Mesenchymal stem cell (in vitro differentiated cells and primary cell): ENCODE data around the gene USP25.

Source experiments
- DNase-seq: peaks from one replicate; pipeline ENCODE4 v3.0.0-alpha.2; 2013
- H2AFZ ChIP-seq: one replicate; pipeline ENCODE4 v1.6.1; 2013; ENCODE audit warnings: low read depth, mild to moderate bottlenecking, control low read depth, inconsistent platforms, low read length, moderate library complexity
- H2AK5ac ChIP-seq: 2 replicates; pipeline ENCODE4 v1.6.1; 2013; ENCODE audit warnings: low read length, moderate library complexity, mild to moderate bottlenecking, inconsistent platforms; ENCODE audit not compliant: severe bottlenecking
- H2BK120ac ChIP-seq: one replicate; pipeline ENCODE4 v1.6.1; 2013; ENCODE audit warnings: low read depth, mild to moderate bottlenecking, inconsistent platforms, low read length, moderate library complexity
- H2BK12ac ChIP-seq, 2 experiments: one replicate each; pipeline ENCODE4 v1.6.1; 2013; ENCODE audit warnings: inconsistent platforms in 2 of 2, low read length in 2 of 2, mild to moderate bottlenecking in 2 of 2, moderate library complexity in 2 of 2, control low read depth in 1 of 2
- H2BK15ac ChIP-seq: one replicate; pipeline ENCODE4 v1.6.1; 2013; ENCODE audit warnings: mild to moderate bottlenecking, low read depth, inconsistent platforms; ENCODE audit not compliant: poor library complexity, severe bottlenecking
- H2BK5ac ChIP-seq: 2 replicates; pipeline ENCODE4 v1.6.1; 2013; ENCODE audit warnings: low read depth, mild to moderate bottlenecking, low read length, control low read depth, inconsistent platforms; ENCODE audit not compliant: poor library complexity, severe bottlenecking
- H3K14ac ChIP-seq, 2 experiments: one replicate each; pipeline ENCODE4 v1.6.1; 2013; ENCODE audit warnings: inconsistent platforms in 2 of 2, low read length in 2 of 2, control low read depth in 1 of 2, mild to moderate bottlenecking in 1 of 2, moderate library complexity in 1 of 2
- H3K18ac ChIP-seq, 2 experiments: one replicate each; pipeline ENCODE4 v1.6.1; 2013; ENCODE audit warnings: inconsistent platforms in 2 of 2, low read length in 2 of 2, control low read depth in 1 of 2, low read depth in 1 of 2, mild to moderate bottlenecking in 1 of 2
- H3K23ac ChIP-seq, 2 experiments: one replicate each; pipeline ENCODE4 v1.6.1; 2013; ENCODE audit warnings: inconsistent platforms in 2 of 2, low read length in 2 of 2, mild to moderate bottlenecking in 2 of 2, moderate library complexity in 2 of 2, control low read depth in 1 of 2
- H3K27ac ChIP-seq: 2 replicates; pipeline ENCODE4 v1.5.1; 2013; ENCODE audit warnings: mild to moderate bottlenecking, moderate library complexity, low read length, control low read depth, inconsistent platforms; ENCODE audit not compliant: poor library complexity, severe bottlenecking
- H3K27me3 ChIP-seq, 2 experiments: 2 replicates each; pipeline versions ENCODE4 v1.6.1 to v1.7.0; 2013; ENCODE audit warnings: low read length in 2 of 2, mild to moderate bottlenecking in 2 of 2, moderate library complexity in 2 of 2, control low read depth in 1 of 2, inconsistent platforms in 1 of 2; ENCODE audit not compliant: control insufficient read depth in 1 of 2, insufficient read depth in 1 of 2
- H3K36me3 ChIP-seq, 2 experiments: 2 replicates each; pipeline versions ENCODE4 v1.6.1 to v1.7.0; 2013; ENCODE audit warnings: low read length in 2 of 2, control low read depth in 1 of 2, inconsistent platforms in 1 of 2, low read depth in 1 of 2, mild to moderate bottlenecking in 1 of 2; ENCODE audit not compliant: insufficient read depth in 2 of 2, control insufficient read depth in 1 of 2
- H3K4ac ChIP-seq, 2 experiments: one replicate each; pipeline ENCODE4 v1.6.1; 2013; ENCODE audit warnings: inconsistent platforms in 2 of 2, low read length in 2 of 2, mild to moderate bottlenecking in 2 of 2, moderate library complexity in 2 of 2, control low read depth in 1 of 2, low read depth in 1 of 2
- H3K4me1 ChIP-seq: 2 replicates; pipeline ENCODE4 v1.6.1; 2013; ENCODE audit warnings: low read depth, low read length, control low read depth; ENCODE audit not compliant: control insufficient read depth, insufficient read depth
- H3K4me2 ChIP-seq: 2 replicates; pipeline ENCODE4 v1.6.1; 2013; ENCODE audit warnings: low read length, mild to moderate bottlenecking, inconsistent platforms; ENCODE audit not compliant: poor library complexity, severe bottlenecking
- H3K4me3 ChIP-seq, 2 experiments: 2 replicates each; pipeline versions ENCODE4 v1.5.1 to v1.7.0; 2013; ENCODE audit warnings: low read length in 2 of 2, mild to moderate bottlenecking in 2 of 2, control low read depth in 1 of 2, low read depth in 1 of 2; ENCODE audit not compliant: insufficient read depth in 1 of 2
- H3K79me1 ChIP-seq: replicated peaks from 2 replicates; pipeline ENCODE4 v1.6.1; 2013; ENCODE audit warnings: mild to moderate bottlenecking, control low read depth, low read length, inconsistent platforms; ENCODE audit not compliant: poor library complexity, severe bottlenecking
- H3K9ac ChIP-seq: 2 replicates; pipeline ENCODE4 v1.7.0; 2013; ENCODE audit warnings: mild to moderate bottlenecking, low read length, moderate library complexity
- H3K9me3 ChIP-seq: 2 replicates; pipeline ENCODE4 v1.7.0; 2013; ENCODE audit warnings: mild to moderate bottlenecking, low read length; ENCODE audit not compliant: control insufficient read depth
- H4K8ac ChIP-seq: one replicate; pipeline ENCODE4 v1.6.1; 2013; ENCODE audit warnings: inconsistent platforms, mild to moderate bottlenecking, low read length, moderate library complexity
- H4K91ac ChIP-seq: one replicate; pipeline ENCODE4 v1.6.1; 2013; ENCODE audit warnings: mild to moderate bottlenecking, low read length, inconsistent platforms
- WGBS: methylation state at CpG from one replicate; pipeline ENCODE4 v1.1.7; 2013; ENCODE audit warnings: mixed read lengths; 5-methylcytosine and 5-hydroxymethylcytosine counted together

USP25 gene

GRCh38 chr21:15744926-15745325, 15.1 kb downstream of the USP25 start:
- no peak overlapping the region for H2AK5ac ChIP-seq
- H3K14ac ChIP-seq: no peak overlapping the region
- no peak overlapping the region for H3K4me3 ChIP-seq
- H3K27ac ChIP-seq: no peak overlapping the region
- no peak overlapping the region for H2BK5ac ChIP-seq
- no peaks in the 10 kb centered on the region for H3K9me3 ChIP-seq
- no peak overlapping the region for H4K8ac ChIP-seq
- H3K27me3 ChIP-seq: no peaks in the 10 kb centered on the region
- H2BK15ac ChIP-seq: no peak overlapping the region
- no peak overlapping the region for H3K18ac ChIP-seq
- no peak overlapping the region for H3K4me2 ChIP-seq
- H3K4ac ChIP-seq: no peak overlapping the region
- H2BK120ac ChIP-seq: no peak overlapping the region
- no peak overlapping the region for H2BK12ac ChIP-seq
- no peak for DNase-seq
- peaks cover 6% of the 10 kb centered on the region for H3K4me1 ChIP-seq
- no peak overlapping the region for H2AFZ ChIP-seq
- H3K9ac ChIP-seq: no peak overlapping the region
- no peak overlapping the region for H4K91ac ChIP-seq
- H3K23ac ChIP-seq: no peak overlapping the region
- peaks cover 6% of the 10 kb centered on the region for H3K79me1 ChIP-seq
- peaks cover 0 to 12% of the 10 kb centered on the region in 2 experiments for H3K36me3 ChIP-seq
- 60% methylated on average over 1 of the region's 4 CpGs for WGBS

GRCh38 chr21:15748586-15748985, 18.8 kb downstream of the USP25 start:
- Histone ChIP-seq H4K8ac (no peak overlapping the region), H4K91ac (no peak overlapping the region), H3K23ac (no peak overlapping the region), H3K4me1 (peaks cover 6% of the 10 kb centered on the region), H3K4ac (no peak overlapping the region), H2BK5ac (no peak overlapping the region), H3K79me1 (no peaks in the 10 kb centered on the region), H2BK12ac (no peak overlapping the region), H3K27me3 (no peaks in the 10 kb centered on the region), H3K9me3 (no peaks in the 10 kb centered on the region), H3K4me2 (no peak overlapping the region), H2AFZ (no peak overlapping the region), H2AK5ac (no peak overlapping the region), H3K4me3 (no peak overlapping the region), H3K14ac (no peak overlapping the region), H2BK120ac (no peak overlapping the region), H3K27ac (no peak overlapping the region), H3K36me3 (peaks cover 0 to 4% of the 10 kb centered on the region in 2 experiments), H2BK15ac (no peak overlapping the region), H3K9ac (no peak overlapping the region), H3K18ac (no peak overlapping the region)
- DNase-seq: no peak
- WGBS: 100% methylated on average over 1 of the region's 1 CpG

GRCh38 chr21:15749082-15749860, 19.5 kb downstream of the USP25 start:
- H3K79me1 ChIP-seq: no peaks in the 10 kb centered on the region

GRCh38 chr21:15749861-15750159, 20.0 kb downstream of the USP25 start:
- H2BK15ac ChIP-seq: no peak overlapping the region
- WGBS: 67% methylated on average over 1 of the region's 2 CpGs
- H3K9me3 ChIP-seq: no peaks in the 10 kb centered on the region
- H2BK120ac ChIP-seq: no peak overlapping the region
- no peak overlapping the region for H3K9ac ChIP-seq
- no peaks in the 10 kb centered on the region for H3K79me1 ChIP-seq
- H4K91ac ChIP-seq: no peak overlapping the region
- no peak overlapping the region for H3K27ac ChIP-seq
- no peak overlapping the region for H3K14ac ChIP-seq
- peaks cover 0 to 2% of the 10 kb centered on the region in 2 experiments for H3K36me3 ChIP-seq
- no peak overlapping the region for H3K4me2 ChIP-seq
- peak; percentile 38 for DNase-seq
- H2AFZ ChIP-seq: no peak overlapping the region
- no peaks in the 10 kb centered on the region for H3K27me3 ChIP-seq
- no peak overlapping the region for H3K4ac ChIP-seq
- peak overlapping the region; percentile 23 for H2AK5ac ChIP-seq
- no peak overlapping the region for H3K4me3 ChIP-seq
- H2BK5ac ChIP-seq: no peak overlapping the region
- peak overlapping the region in 1 of 2 experiments; percentile 5 for H3K18ac ChIP-seq
- no peak overlapping the region for H4K8ac ChIP-seq
- H3K23ac ChIP-seq: no peak overlapping the region
- H3K4me1 ChIP-seq: peaks cover 6% of the 10 kb centered on the region
- no peak overlapping the region for H2BK12ac ChIP-seq

More at GRCh38 chr21:15749082-15749860, 19.5 kb downstream of the USP25 start:
- H3K9ac ChIP-seq: no peak overlapping the region
- no peak overlapping the region for H2BK120ac ChIP-seq
- H2AK5ac ChIP-seq: no peak overlapping the region
- H3K4me2 ChIP-seq: no peak overlapping the region
- no peak overlapping the region for H4K91ac ChIP-seq
- no peak overlapping the region for H2BK5ac ChIP-seq
- H4K8ac ChIP-seq: no peak overlapping the region
- no peak overlapping the region for H3K23ac ChIP-seq
- H3K14ac ChIP-seq: no peak overlapping the region
- H3K18ac ChIP-seq: no peak overlapping the region
- peaks cover 6% of the 10 kb centered on the region for H3K4me1 ChIP-seq
- no peaks in the 10 kb centered on the region for H3K9me3 ChIP-seq
- peaks cover 0 to 4% of the 10 kb centered on the region in 2 experiments for H3K36me3 ChIP-seq
- no peak overlapping the region for H3K4ac ChIP-seq
- no peak overlapping the region for H3K4me3 ChIP-seq
- no peak overlapping the region for H2BK12ac ChIP-seq
- H2AFZ ChIP-seq: no peak overlapping the region
- H3K27ac ChIP-seq: no peak overlapping the region
- H3K27me3 ChIP-seq: no peaks in the 10 kb centered on the region
- no peak overlapping the region for H2BK15ac ChIP-seq
- DNase-seq: peak; percentile 43
- 98% methylated on average over 2 of the region's 5 CpGs for WGBS
